ENCODE results near the gene PTCD1. TPM values are rescaled to one million over a fixed set of nuclear protein-coding genes. Genes with fewer than 3 reads are reported as not detected.
"Not testable (repeated sequence)": the region's sequence is repeated elsewhere in the genome, so short reads cannot be mapped to it uniquely, and the experiment has no call there.

PTCD1 gene
- total RNA-seq, 8 experiments from 2014 or later: 4.9 to 18.9 (median 7.1) TPM

DNA sequence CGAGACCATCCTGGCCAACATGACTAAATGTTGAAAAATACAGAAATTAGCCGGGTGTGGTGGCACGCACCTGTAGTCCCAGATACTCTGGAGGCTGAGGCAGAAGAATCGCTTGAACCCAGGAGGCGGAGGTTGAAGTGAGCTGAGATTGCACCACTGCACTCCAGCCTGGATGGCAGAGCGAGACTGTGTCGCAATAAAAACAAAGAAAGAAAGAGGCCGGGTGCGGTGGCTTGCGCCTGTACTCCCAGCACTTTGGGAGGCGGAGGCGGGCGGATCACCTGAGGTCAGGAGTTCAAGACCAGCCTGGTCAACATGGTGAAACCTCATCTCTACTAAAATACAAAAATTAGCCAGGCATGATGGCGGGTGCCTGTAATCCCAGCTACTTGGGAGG is 51.4 kb downstream of the PTCD1 start:
- H3K4me3 ChIP-seq; H3K4me1 ChIP-seq (replicated peaks in 1 of 2); H3K27ac ChIP-seq; ATAC-seq (replicated peaks in 6 of 8); in situ Hi-C loops (cut with MboI; ENCODE audit: low pct_unique_long_range_greater_than_20kb in 2 of 9, low sequenced_read_pairs in 9 of 9, unreplicated experiment in 9 of 9): not testable (repeated sequence)
- WGBS, 10 experiments: 80 to 100% (median 95%) methylated on average over 1 to 8 of the region's 14 CpGs; no CpG with 5 or more reads in 1 of the 10 experiments

DNA sequence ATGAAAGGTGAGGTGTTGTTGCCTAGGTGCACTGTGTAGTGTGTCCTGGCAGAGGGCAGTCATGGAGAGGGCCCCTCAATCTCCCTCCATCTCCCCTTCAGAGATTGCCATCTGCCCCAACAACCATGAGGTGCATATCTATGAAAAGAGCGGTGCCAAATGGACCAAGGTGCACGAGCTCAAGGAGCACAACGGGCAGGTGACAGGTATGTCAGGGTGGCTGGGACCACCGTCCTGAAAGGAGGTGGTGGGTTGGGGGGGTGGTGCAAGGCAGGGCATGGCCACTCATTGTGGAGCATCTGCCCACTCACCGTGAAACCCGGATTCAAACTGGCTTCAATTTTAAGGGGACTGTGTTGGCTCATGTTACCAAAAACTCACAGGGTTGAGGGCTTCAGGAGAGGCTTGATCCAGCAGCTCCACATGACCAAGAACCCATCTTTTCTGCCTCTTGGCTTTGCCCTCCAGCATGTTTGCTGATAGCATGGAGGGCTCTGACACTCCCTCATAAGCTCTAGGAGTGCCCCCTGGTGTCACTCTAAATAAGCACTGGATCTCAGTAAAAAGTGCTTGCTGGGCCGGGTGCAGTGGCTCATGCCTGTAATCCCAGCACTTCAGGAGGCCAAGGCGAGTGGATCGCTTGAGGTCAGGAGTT is 51.9 kb downstream of the PTCD1 start:
- in situ Hi-C loops (cut with MboI; ENCODE audit: low pct_unique_long_range_greater_than_20kb in 2 of 9, low sequenced_read_pairs in 9 of 9, unreplicated experiment in 9 of 9): no loop called here
- Histone ChIP-seq H3K4me1 (replicated peaks in 1 of 2) (no peaks in the 10 kb centered on the region), H3K27ac (no peak overlapping the region), H3K4me3 (no peak overlapping the region)
- peak in 3 of 8 experiments; percentile 13 to 59 (median 13) for ATAC-seq (replicated peaks in 6 of 8)
- WGBS, 10 experiments: 50 to 100% (median 90%) methylated on average over 1 to 3 of the region's 9 CpGs; no CpG with 5 or more reads in 3 of the 10 experiments

DNA sequence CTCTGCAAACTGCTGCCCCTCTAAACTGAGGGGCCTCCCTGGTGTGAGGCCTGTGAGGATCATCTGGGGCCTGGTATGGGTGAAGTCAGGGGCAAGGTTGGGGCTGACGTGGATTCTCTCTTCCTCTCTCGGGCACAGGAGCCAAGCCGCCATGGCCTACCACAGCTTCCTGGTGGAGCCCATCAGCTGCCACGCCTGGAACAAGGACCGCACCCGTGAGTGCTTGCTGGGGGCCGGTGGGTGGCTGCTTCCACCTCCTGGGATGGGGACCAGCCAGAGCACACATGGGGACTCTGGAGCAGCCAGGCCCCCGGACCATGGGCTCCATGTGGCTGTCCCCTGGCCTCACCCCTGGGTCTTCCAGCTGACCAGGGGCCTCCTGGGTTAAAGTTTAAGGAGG is 53.0 kb downstream of the PTCD1 start:
- in situ Hi-C loops (cut with MboI; ENCODE audit: low pct_unique_long_range_greater_than_20kb in 2 of 9, low sequenced_read_pairs in 9 of 9, unreplicated experiment in 9 of 9): no loop called here
- H3K4me1 ChIP-seq (replicated peaks in 1 of 2): no peaks in the 10 kb centered on the region
- ATAC-seq (replicated peaks in 6 of 8): no peak
- WGBS, 10 experiments: 67% methylated on average over 1 of the region's 8 CpGs; no CpG with 5 or more reads in 9 of the 10 experiments
- H3K27ac ChIP-seq: no peak overlapping the region
- no peak overlapping the region for H3K4me3 ChIP-seq

DNA sequence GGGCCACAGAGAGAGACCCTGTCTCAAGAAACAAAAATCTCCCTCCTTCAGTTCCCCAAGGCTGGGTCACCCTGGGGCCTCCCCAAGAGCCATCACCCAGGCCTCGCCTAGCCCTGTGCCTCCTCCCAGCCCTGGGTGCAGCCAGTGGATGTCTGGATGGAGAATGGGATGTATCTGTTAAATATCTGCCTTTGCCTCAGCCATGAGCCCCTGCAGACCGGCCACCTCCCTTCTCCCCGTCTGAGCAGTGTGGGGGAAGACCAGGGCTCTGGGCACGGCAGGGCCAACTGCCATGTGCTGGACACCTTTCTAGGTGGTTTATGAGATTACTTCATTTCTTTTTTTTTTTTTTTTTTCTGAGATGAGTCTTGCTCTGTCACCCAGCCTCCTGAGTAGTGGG is 54.1 kb downstream of the PTCD1 start:
- WGBS, 10 experiments: 83 to 100% (median 97%) methylated on average over 1 to 3 of the region's 4 CpGs; no CpG with 5 or more reads in 5 of the 10 experiments
- Histone ChIP-seq H3K27ac (no peak overlapping the region), H3K4me3 (no peak overlapping the region), H3K4me1 (replicated peaks in 1 of 2) (no peaks in the 10 kb centered on the region)
- ATAC-seq (replicated peaks in 6 of 8): no peak
- in situ Hi-C loops (cut with MboI; ENCODE audit: low pct_unique_long_range_greater_than_20kb in 2 of 9, low sequenced_read_pairs in 9 of 9, unreplicated experiment in 9 of 9): no loop called here

DNA sequence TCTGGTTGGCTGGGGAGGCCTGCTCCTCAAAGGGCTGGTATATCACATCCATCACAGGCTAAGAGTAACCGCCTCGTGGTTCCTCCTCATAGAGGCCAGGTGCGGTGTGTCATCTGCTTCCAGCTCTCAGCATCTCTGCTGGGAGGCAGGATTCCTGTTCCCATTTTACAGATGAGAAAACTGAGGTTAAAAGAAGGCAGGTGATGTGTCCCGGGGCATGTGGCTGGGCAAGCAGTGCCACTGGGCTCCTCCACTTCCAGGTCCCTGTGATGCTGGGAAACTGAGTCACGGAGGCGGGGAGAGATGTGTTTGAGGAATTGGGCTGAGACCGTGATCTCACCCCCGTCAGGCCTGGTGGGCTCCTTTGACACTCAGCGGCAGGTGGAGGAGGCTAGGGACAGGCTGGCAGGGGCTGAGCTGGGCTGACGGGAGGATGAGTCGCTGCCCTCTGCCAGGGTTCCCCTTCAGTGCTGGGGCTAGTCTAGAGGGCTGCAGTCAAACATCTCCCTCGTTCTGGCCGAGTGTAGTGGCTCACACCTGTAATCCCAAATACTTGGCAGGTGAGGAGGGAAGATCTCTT is 54.7 kb downstream of the PTCD1 start:
- 75 to 97% (median 87%) methylated on average over 1 to 6 of the region's 13 CpGs; no CpG with 5 or more reads in 6 of the 10 experiments for WGBS, 10 experiments
- Histone ChIP-seq H3K4me3 (no peak overlapping the region), H3K4me1 (replicated peaks in 1 of 2) (no peaks in the 10 kb centered on the region), H3K27ac (no peak overlapping the region)
- in situ Hi-C loops (cut with MboI; ENCODE audit: low pct_unique_long_range_greater_than_20kb in 2 of 9, low sequenced_read_pairs in 9 of 9, unreplicated experiment in 9 of 9): no loop called here
- ATAC-seq (replicated peaks in 6 of 8): no peak

DNA sequence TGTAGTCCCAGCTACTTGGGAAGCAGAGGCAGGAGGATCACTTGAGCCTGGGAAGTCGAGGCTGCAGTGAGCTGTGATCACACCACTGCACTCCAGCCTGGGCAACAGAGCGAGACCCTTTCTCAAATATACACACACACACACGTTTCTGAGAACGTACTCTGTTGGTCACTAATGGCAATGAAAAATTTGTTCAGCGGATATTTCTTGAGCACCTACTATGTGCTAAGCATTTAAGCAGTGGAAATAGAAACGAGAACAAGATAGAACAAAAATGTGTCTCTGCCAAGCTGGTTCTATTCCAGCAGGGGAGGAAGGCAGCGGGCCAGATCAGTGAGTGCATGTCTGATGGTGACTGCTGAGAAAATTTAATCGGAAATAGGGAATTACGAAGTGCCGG is 55.4 kb downstream of the PTCD1 start:
- H3K4me3 ChIP-seq: no peak overlapping the region
- no peak overlapping the region for H3K27ac ChIP-seq
- WGBS, 10 experiments: 73 to 98% (median 85%) methylated on average over 1 to 5 of the region's 10 CpGs; no CpG with 5 or more reads in 1 of the 10 experiments
- in situ Hi-C loops (cut with MboI; ENCODE audit: low pct_unique_long_range_greater_than_20kb in 2 of 9, low sequenced_read_pairs in 9 of 9, unreplicated experiment in 9 of 9): no loop called here
- no peaks in the 10 kb centered on the region for H3K4me1 ChIP-seq (replicated peaks in 1 of 2)
- no peak for ATAC-seq (replicated peaks in 6 of 8)

DNA sequence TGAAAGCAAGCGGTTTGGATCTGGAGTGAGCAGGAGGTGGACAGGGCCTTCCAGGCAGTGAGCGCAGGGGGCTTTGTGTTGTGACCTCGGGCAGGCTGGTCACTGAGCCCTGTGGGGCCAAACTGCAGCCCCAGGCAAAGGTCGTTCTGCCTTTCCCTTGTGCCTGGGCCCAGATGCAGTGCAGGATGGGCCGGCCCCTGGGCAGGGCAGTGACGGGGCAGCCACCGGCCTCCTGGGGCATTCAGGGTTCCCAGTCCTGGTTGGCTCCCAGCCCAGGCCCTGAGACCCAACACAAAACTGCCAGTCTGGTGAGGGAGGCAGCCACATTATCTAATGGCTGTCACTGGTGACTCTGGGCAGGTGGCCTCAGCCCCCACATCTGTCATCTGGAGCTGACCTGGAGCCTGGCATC is 56.9 kb downstream of the PTCD1 start:
- in situ Hi-C loops (cut with MboI; ENCODE audit: low pct_unique_long_range_greater_than_20kb in 2 of 9, low sequenced_read_pairs in 9 of 9, unreplicated experiment in 9 of 9): no loop called here
- WGBS, 10 experiments: 60 to 100% (median 100%) methylated on average over 1 to 3 of the region's 7 CpGs; no CpG with 5 or more reads in 7 of the 10 experiments
- no peaks in the 10 kb centered on the region for H3K4me1 ChIP-seq (replicated peaks in 1 of 2)
- H3K27ac ChIP-seq: no peak overlapping the region
- H3K4me3 ChIP-seq: no peak overlapping the region
- peak in 2 of 8 experiments; percentile 7 to 13 for ATAC-seq (replicated peaks in 6 of 8)

DNA sequence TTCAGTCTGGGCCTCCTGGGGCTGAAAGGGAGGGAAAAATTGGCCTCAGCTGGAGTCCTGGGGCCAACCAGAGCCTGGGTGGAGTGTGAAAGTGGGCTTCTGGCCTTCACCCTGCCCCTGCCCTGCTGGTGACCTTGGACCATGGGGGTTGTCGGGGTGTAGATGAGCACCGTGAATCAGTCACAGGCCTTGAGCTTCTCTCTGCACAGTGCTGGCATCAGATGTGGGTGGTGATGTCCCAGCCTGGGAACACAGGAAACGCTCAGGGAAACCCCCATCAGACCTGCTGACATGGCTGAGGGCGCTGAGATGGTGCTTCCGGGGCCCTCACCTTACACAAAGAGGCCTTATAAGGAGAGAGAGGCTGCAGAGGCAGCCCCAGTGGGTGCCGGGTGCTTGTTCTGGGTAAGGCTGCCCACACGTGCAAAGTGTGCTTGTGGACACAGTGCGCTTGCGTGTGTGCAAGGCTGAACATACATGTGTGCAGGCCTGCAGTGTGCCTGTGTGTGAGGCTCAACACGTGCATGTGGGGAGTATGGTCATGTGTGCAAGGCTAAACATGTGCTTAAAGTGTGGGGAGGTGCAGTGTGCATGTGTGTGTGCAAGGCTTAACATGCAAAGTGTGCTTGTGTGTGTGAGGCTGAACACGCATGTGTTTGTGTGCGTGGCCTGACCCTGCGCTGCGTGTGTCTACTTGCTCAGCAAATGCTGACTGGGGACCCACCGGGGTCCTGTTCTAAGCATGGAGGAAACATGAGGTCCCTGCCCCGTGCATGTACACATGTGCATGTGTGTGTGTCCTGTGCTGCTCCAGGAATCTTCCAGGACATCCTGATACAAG is 57.6 kb downstream of the PTCD1 start:
- WGBS, 10 experiments: 66 to 100% (median 78%) methylated on average over 1 to 8 of the region's 16 CpGs; no CpG with 5 or more reads in 4 of the 10 experiments
- H3K4me1 ChIP-seq (replicated peaks in 1 of 2): no peaks in the 10 kb centered on the region
- no peak overlapping the region for H3K27ac ChIP-seq
- in situ Hi-C loops (cut with MboI; ENCODE audit: low pct_unique_long_range_greater_than_20kb in 2 of 9, low sequenced_read_pairs in 9 of 9, unreplicated experiment in 9 of 9): no loop called here
- H3K4me3 ChIP-seq: no peak overlapping the region
- ATAC-seq (replicated peaks in 6 of 8): peak in 4 of 8 experiments; percentile 0 to 19 (median 16)

DNA sequence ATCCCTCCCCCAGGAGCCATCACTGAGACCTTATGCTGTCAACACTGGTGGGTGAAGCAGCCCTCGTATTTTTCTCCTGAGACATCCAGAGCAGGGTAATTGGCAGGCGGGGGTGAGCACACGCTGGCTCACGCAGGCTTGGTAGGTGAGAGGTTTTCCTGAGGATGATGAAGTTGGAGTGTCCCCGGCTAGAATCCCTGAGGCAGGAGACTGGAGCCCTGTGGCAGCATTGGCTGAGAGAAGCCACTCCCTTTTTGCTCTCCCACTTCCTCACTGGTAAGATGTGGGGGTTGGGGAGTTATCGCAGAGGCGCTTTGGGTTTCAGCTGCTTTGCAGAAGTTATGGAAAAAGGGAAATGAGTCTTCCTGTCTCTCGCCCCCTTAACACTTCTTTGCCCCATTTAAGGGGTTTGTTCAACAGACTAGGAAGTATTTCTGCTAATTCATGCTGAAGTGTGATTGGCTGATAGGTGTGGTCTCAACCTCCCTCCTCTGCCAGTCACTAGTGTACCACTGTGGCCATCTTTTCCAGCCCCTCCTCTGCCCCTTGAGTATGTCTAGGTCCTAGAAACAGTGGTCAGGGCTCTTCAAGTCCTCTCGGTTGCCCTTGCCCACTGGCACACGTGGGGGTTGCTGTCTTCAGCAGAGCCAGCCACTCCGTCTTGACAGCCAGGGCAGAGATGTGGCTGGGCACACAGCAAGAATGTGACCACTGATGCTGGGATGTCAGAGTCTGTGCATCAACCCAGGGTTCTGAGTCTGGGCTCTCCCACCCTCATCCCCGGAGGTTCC is 58.4 kb downstream of the PTCD1 start:
- in situ Hi-C loops (cut with MboI; ENCODE audit: low pct_unique_long_range_greater_than_20kb in 2 of 9, low sequenced_read_pairs in 9 of 9, unreplicated experiment in 9 of 9): no loop called here
- H3K4me1 ChIP-seq (replicated peaks in 1 of 2): no peaks in the 10 kb centered on the region
- WGBS, 10 experiments: 20 to 100% (median 91%) methylated on average over 1 to 4 of the region's 12 CpGs; no CpG with 5 or more reads in 4 of the 10 experiments
- no peak overlapping the region for H3K27ac ChIP-seq
- ATAC-seq (replicated peaks in 6 of 8): peak in 2 of 8 experiments; percentile 8 to 11
- no peak overlapping the region for H3K4me3 ChIP-seq

DNA sequence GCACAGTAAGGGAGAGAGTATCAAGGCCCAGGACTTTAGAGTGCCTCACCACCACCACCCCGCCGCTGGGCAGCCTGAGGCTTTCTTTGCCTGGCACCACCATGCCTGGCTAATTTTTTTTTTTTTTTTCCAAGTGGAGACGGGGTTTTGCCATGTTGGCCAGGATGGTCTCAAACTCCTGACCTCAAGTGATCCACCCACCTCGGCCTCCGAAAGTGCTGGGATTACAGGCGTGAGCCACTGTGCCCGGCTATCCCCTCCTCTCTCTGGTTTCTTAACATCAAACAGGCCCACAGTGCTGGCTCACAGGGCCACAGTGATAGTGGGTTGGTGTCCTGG is 58.9 kb downstream of the PTCD1 start:
- in situ Hi-C loops (cut with MboI; ENCODE audit: low pct_unique_long_range_greater_than_20kb in 2 of 9, low sequenced_read_pairs in 9 of 9, unreplicated experiment in 9 of 9); H3K4me1 ChIP-seq (replicated peaks in 1 of 2); H3K4me3 ChIP-seq; H3K27ac ChIP-seq: not testable (repeated sequence)
- peak in 1 of 8 experiments; percentile 3 for ATAC-seq (replicated peaks in 6 of 8)
- WGBS, 10 experiments: 0 to 100% (median 92%) methylated on average over 1 to 2 of the region's 7 CpGs; no CpG with 5 or more reads in 4 of the 10 experiments

DNA sequence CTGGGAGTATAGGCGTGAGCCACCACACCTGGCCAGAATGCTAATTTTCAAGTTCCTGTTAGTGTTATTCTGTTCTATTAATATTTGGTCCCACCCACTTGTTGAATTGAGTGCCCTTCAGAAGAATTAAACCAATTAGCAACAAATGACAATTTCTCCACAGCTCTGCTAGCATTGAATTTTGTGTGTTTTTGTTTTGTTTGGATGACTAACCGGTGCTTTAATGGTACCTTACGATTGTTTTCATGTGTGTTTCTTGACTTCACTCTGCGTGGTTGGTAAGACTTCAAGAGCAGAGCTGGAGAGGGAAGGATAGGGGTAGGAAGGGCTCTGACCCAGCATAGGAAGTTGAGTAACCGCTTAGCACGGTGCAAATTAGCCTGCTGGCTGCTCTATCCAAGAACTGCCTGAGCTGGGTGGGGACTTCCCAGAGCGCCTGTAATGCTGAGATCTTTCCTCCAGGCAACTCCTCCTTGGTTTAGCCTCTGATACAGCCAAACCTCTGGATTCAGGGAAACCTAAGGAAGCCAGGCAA is 59.5 kb downstream of the PTCD1 start:
- Histone ChIP-seq H3K27ac (no peak overlapping the region), H3K4me1 (replicated peaks in 1 of 2) (no peaks in the 10 kb centered on the region), H3K4me3 (no peak overlapping the region)
- ATAC-seq (replicated peaks in 6 of 8): peak in 3 of 8 experiments; percentile 59 to 76 (median 66)
- in situ Hi-C loops (cut with MboI; ENCODE audit: low pct_unique_long_range_greater_than_20kb in 2 of 9, low sequenced_read_pairs in 9 of 9, unreplicated experiment in 9 of 9): no loop called here
- 0 to 100% (median 78%) methylated on average over 1 to 5 of the region's 7 CpGs; no CpG with 5 or more reads in 3 of the 10 experiments for whole genome bisulfite sequencing, 10 experiments

DNA sequence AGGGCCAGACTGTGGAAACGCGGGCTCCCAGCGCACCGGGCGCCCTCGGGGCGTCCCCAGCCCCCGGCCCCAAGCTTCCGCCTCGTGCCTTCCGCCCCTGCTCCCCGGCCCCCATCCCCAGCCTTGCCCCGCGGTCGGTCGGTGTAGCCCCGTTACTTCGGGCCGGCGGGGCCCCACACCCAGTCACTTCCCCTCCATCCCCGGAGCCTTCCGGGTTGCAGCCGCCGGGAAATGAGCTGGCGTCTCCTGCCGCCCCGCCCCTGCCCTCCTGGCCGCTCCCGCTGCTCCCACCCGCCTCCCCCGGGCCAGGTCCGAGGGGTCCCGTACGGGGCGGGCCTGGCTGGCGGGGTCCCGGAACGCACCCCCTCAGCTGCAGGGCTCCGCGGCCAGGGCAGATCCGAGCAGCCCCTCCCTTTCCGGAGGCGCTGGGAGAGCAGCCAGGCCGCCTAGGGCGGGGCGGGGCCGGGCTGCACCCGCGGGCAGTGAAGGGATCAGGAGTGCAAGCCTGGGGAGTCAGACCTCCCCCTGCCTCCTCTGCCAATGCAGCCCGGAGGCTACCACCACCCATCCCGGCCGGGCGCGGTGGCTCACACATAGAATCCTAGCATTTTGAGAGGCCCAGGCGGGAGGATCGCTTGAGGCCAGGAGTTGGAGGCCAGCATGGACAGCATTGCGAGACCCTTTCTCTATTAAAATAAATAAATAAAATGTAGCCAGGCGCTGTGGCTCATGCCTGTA is 63.4 kb downstream of the PTCD1 start:
- Histone ChIP-seq H3K27ac (no peak overlapping the region), H3K4me3 (peak overlapping the region; percentile 41 to 73 (median 47)), H3K4me1 (replicated peaks in 1 of 2) (no peaks in the 10 kb centered on the region)
- ATAC-seq (replicated peaks in 6 of 8): peak; percentile 33 to 85 (median 79)
- WGBS, 10 experiments: 40 to 66% (median 59%) methylated on average over 1 to 4 of the region's 58 CpGs; no CpG with 5 or more reads in 6 of the 10 experiments
- in situ Hi-C loops (cut with MboI; ENCODE audit: low pct_unique_long_range_greater_than_20kb in 2 of 9, low sequenced_read_pairs in 9 of 9, unreplicated experiment in 9 of 9): no loop called here

All from motor neuron (in vitro differentiated cells).